Kidney (tissue), 14 donors: Measurements from ENCODE around the gene PACS2. TPM values are rescaled to one million over a fixed set of nuclear protein-coding genes. Genes with fewer than 3 reads are reported as not detected.
A peak's percentile ranks its signal among the peaks of the same experiment; 100 is the strongest.

ENCODE experiments used
- DNase-seq, 5 donors: peaks; one replicate each; pipeline ENCODE4 v3.0.0-alpha.2; 2013 to 2020
- FAIRE-seq: peaks from 2 replicates; lab custom pipeline; 2012; peaks lifted over from hg19 to GRCh38; lab: Jason Lieb, UNC
- H3K27ac ChIP-seq, 2 donors: one replicate each; pipeline ENCODE4 v1.7.0; 2013; ENCODE audit warnings: low read depth in 2 of 2, low read length in 2 of 2, inconsistent platforms in 1 of 2
- H3K27me3 ChIP-seq: one replicate; pipeline ENCODE4 v1.7.1; 2013; ENCODE audit warnings: low read length, inconsistent platforms; ENCODE audit not compliant: control insufficient read depth, insufficient read depth
- H3K36me3 ChIP-seq, 3 donors: one replicate each; pipeline versions ENCODE4 v1.7.0 to v1.7.1; 2013; ENCODE audit warnings: low read length in 3 of 3, control low read depth in 1 of 3, inconsistent platforms in 1 of 3; ENCODE audit not compliant: insufficient read depth in 3 of 3, control insufficient read depth in 2 of 3
- H3K4me1 ChIP-seq, 3 donors: one replicate each; pipeline versions ENCODE4 v1.7.0 to v1.7.1; 2013; ENCODE audit warnings: low read length in 3 of 3, inconsistent platforms in 1 of 3, low read depth in 1 of 3; ENCODE audit not compliant: control insufficient read depth in 2 of 3, insufficient read depth in 2 of 3
- H3K4me3 ChIP-seq, 3 donors: one replicate each; pipeline versions ENCODE4 v1.7.0 to v1.8.1; 2013; ENCODE audit warnings: low read length in 3 of 3, control low read depth in 1 of 3, inconsistent platforms in 1 of 3
- H3K9ac ChIP-seq, 3 donors: one replicate each; pipeline versions ENCODE4 v1.7.0 to v1.7.1; 2013; ENCODE audit warnings: low read length in 3 of 3, control low read depth in 1 of 3, inconsistent platforms in 1 of 3
- H3K9me3 ChIP-seq, 3 donors: one replicate each; pipeline versions ENCODE4 v1.7.0 to v1.7.1; 2013; ENCODE audit warnings: low read length in 3 of 3, control low read depth in 1 of 3, inconsistent platforms in 1 of 3; ENCODE audit not compliant: control insufficient read depth in 2 of 3, insufficient read depth in 1 of 3
- intact Hi-C: fragments of 100-400 bp; cut with DNase I; formaldehyde crosslinking; loops from one replicate; pipeline ENCODE4 v1.11.1; 2022
- polyA plus RNA-seq: library from polyadenylated mRNA; stranded (reverse); fragments of 350-450 nt; fragmentation: Illumina TruSeq; extraction: RNeasy Lipid Tissue Mini Kit (QIAGEN cat#74804); gene quantifications from one replicate; pipeline ENCODE4 v1.2.3, GENCODE V29; 2014; ENCODE audit warnings: low read depth, low replicate concordance; ENCODE audit not compliant: insufficient read depth
- total RNA-seq: library from RNA; stranded (reverse); fragmentation: NEBNext Ultra II Directional; extraction: Animal tissue kit (Norgen Biotek cat#: 25700); gene quantifications from one replicate; pipeline ENCODE4 v1.2.1, GENCODE V29; 2021
- TF ChIP-seq, protein P1 (sequence below): IDR thresholded peaks from 3 replicates; pipeline ENCODE4 v1.5.1; 2012; ENCODE audit warnings: mild to moderate bottlenecking, moderate library complexity, borderline replicate concordance; ENCODE audit not compliant: insufficient read depth; ENCODE audit errors: extremely low read depth
- donor health status: control.
- donor health status: control.
- donor health status: control.
- donor health status: control.
- donor health status: control.
- donor health status: DM: yes; HTN: yes; CAD: no.
- donor health status: Normal renal cell carcinoma (clear cell type).

PACS2 gene
- total and polyA plus RNA-seq, 2 donors from 2014 or later = 35.7 to 83.9 TPM

DNA sequence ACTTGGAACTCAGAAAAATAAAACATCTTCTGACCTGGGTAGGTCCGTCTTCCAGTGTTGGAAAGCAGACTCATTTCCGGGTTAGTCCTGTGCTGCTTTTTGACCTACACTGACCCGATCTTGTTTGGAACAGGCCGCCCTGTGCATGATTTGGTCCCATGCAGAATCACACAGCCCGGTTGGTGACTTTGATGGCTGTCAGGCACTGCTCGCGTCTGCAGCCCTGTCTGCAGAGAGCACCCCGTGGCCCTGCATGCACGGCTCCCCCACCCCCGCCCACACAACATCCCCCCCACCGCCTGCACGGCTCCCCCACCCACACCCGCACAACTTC is 31.6 kb downstream of the PACS2 start:
- no peak overlapping the region for H3K4me3 ChIP-seq
- H3K9ac ChIP-seq = no peak overlapping the region
- DNase-seq = no peak
- FAIRE-seq = no peak
- no peak overlapping the region for H3K27ac ChIP-seq
- no peaks in the 10 kb centered on the region for H3K27me3 ChIP-seq
- H3K9me3 ChIP-seq = no peaks in the 10 kb centered on the region
- intact Hi-C loops = no loop called here
- TF ChIP-seq, protein P1, sequence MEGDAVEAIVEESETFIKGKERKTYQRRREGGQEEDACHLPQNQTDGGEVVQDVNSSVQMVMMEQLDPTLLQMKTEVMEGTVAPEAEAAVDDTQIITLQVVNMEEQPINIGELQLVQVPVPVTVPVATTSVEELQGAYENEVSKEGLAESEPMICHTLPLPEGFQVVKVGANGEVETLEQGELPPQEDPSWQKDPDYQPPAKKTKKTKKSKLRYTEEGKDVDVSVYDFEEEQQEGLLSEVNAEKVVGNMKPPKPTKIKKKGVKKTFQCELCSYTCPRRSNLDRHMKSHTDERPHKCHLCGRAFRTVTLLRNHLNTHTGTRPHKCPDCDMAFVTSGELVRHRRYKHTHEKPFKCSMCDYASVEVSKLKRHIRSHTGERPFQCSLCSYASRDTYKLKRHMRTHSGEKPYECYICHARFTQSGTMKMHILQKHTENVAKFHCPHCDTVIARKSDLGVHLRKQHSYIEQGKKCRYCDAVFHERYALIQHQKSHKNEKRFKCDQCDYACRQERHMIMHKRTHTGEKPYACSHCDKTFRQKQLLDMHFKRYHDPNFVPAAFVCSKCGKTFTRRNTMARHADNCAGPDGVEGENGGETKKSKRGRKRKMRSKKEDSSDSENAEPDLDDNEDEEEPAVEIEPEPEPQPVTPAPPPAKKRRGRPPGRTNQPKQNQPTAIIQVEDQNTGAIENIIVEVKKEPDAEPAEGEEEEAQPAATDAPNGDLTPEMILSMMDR = no peak
- H3K4me1 ChIP-seq = peaks cover 0 to 8% (median 5%) of the 10 kb centered on the region in 3 donors
- no peaks in the 10 kb centered on the region for H3K36me3 ChIP-seq

DNA sequence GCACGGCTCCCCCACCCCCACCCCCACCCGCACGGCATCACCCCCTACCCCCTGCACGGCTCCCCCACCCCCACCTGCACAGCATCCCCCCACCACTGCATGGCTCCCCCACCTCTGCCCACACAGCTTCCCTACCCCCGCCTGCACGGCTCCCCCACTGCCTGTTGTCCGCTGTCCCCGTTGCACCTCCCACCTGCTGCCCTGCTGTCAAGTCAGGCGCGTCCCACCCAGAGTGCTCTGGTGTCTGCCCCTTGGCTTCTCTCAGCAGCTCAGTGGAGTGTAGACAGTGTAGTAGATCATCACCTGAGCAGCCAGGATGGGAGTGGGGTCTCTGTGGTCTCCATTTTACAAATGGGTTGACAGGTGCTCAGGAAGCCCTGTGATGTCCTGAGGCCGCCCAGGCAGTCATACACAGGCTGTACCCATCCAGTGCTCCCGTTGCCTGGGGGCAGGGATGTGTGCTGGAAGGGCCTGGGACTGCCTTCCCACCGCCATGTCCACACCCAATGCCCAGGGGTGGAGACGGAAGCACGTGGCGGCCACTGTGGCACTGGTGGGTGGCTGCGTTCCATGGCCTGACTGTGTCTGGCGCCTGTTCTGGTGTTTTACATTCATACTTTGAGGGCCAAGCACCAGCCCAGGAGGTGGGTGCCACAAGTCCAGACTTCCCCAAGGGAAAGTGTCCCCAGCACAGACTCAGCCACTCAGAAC is 32.5 kb downstream of the PACS2 start:
- Histone ChIP-seq H3K9ac (no peak overlapping the region), H3K36me3 (no peaks in the 10 kb centered on the region), H3K27ac (no peak overlapping the region), H3K4me3 (no peak overlapping the region), H3K9me3 (no peaks in the 10 kb centered on the region), H3K4me1 (peaks cover 0 to 11% (median 8%) of the 10 kb centered on the region in 3 donors), H3K27me3 (no peaks in the 10 kb centered on the region)
- FAIRE-seq (no peak), DNase-seq (peak; percentile 61 to 87 (median 81))
- TF ChIP-seq, protein P1 = no peak
- intact Hi-C loops = no loop called here

DNA sequence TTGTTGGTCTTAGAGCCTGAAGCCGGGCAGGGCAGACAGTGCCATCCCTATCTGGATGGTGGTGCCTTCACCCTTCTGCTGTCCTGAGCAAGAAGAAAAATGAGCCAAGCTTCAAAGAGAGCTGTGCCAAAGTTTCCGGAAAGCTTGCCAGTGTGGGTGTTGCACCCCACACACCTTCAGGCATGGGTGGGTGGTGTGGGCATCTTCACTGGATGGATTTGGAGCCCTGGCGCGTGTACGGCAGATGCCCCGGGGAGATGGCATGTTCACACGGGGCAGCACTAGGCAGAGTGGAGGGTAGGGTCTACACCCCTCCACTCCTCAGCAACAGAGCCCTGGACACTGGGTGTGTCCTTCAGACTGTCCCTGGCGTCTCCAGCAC is 33.0 kb downstream of the PACS2 start:
- intact Hi-C loops = no loop called here
- no peaks in the 10 kb centered on the region for H3K9me3 ChIP-seq

More for the DNA sequence above, 33.0 kb downstream of the PACS2 start:
- Histone ChIP-seq H3K4me1 (peaks cover 0 to 13% (median 9%) of the 10 kb centered on the region in 3 donors), H3K27ac (no peak overlapping the region), H3K4me3 (no peak overlapping the region), H3K27me3 (no peaks in the 10 kb centered on the region), H3K36me3 (no peaks in the 10 kb centered on the region), H3K9ac (no peak overlapping the region)
- DNase-seq (no peak), FAIRE-seq (no peak)
- TF ChIP-seq, protein P1 = no peak
